Osteoblast (primary cell): Measurements from ENCODE around the gene REXO1. TPM values are rescaled to one million over a fixed set of nuclear protein-coding genes. Genes with fewer than 3 reads are reported as not detected.
A peak's percentile ranks its signal among the peaks of the same experiment; 100 is the strongest.

Experiments
- DNase-seq: peaks from one replicate; pipeline ENCODE4 v3.0.0; 2011; ENCODE audit warnings: low spot score, mixed read lengths; ENCODE audit not compliant: insufficient read length; ENCODE audit errors: missing footprints
- H2AFZ ChIP-seq: 2 replicates; pipeline ENCODE4 v1.6.0; 2011; ENCODE audit warnings: mild to moderate bottlenecking, low read length
- H3K27ac ChIP-seq: 2 replicates; pipeline ENCODE4 v1.5.1; 2011; ENCODE audit warnings: mild to moderate bottlenecking, low read depth, low read length, moderate library complexity
- H3K27me3 ChIP-seq: 2 replicates; pipeline ENCODE4 v1.6.0; 2012; ENCODE audit warnings: mild to moderate bottlenecking, control low read depth, inconsistent platforms, low read length, moderate library complexity; ENCODE audit not compliant: insufficient read depth
- H3K36me3 ChIP-seq: 2 replicates; pipeline ENCODE4 v1.5.1; 2011; ENCODE audit warnings: mild to moderate bottlenecking, low read length, control low read depth, moderate library complexity; ENCODE audit not compliant: insufficient read depth
- H3K4me1 ChIP-seq: 2 replicates; pipeline ENCODE4 v1.5.1; 2011; ENCODE audit warnings: mild to moderate bottlenecking, low read length, control low read depth, moderate library complexity; ENCODE audit not compliant: insufficient read depth
- H3K4me2 ChIP-seq: 2 replicates; pipeline ENCODE4 v1.6.0; 2011; ENCODE audit warnings: mild to moderate bottlenecking, low read length; ENCODE audit not compliant: insufficient read depth
- H3K4me3 ChIP-seq: fragments of 200-600 bp; sonication (generic); 3 replicates; pipeline ENCODE4 v1.5.1; 2012; ENCODE audit warnings: mild to moderate bottlenecking, low read length, inconsistent platforms; ENCODE audit not compliant: insufficient read depth
- H3K79me2 ChIP-seq: 2 replicates; pipeline ENCODE4 v1.6.0; 2012; ENCODE audit warnings: mild to moderate bottlenecking, low read length, control low read depth, inconsistent platforms; ENCODE audit not compliant: insufficient read depth
- H3K9me3 ChIP-seq: 2 replicates; pipeline ENCODE4 v1.5.1; 2011; ENCODE audit warnings: low read depth, low read length, control low read depth
- H4K20me1 ChIP-seq: 2 replicates; pipeline ENCODE4 v1.6.0; 2012; ENCODE audit warnings: mild to moderate bottlenecking, low read length, control low read depth; ENCODE audit not compliant: insufficient read depth
- total RNA-seq: library from RNA; depleted of rRNA; stranded (reverse); fragments of >200 nt; gene quantifications from 2 replicates; pipeline ENCODE4 v1.2.3, GENCODE V29; 2012
- TF ChIP-seq, protein P1 (sequence below): IDR thresholded peaks from 2 replicates; pipeline ENCODE4 v1.5.1; 2011; ENCODE audit warnings: mild to moderate bottlenecking, low read depth, low read length, moderate library complexity; ENCODE audit errors: extremely low read depth

The REXO1 gene
- total RNA-seq, 1 donor: 9.4 TPM

DNA sequence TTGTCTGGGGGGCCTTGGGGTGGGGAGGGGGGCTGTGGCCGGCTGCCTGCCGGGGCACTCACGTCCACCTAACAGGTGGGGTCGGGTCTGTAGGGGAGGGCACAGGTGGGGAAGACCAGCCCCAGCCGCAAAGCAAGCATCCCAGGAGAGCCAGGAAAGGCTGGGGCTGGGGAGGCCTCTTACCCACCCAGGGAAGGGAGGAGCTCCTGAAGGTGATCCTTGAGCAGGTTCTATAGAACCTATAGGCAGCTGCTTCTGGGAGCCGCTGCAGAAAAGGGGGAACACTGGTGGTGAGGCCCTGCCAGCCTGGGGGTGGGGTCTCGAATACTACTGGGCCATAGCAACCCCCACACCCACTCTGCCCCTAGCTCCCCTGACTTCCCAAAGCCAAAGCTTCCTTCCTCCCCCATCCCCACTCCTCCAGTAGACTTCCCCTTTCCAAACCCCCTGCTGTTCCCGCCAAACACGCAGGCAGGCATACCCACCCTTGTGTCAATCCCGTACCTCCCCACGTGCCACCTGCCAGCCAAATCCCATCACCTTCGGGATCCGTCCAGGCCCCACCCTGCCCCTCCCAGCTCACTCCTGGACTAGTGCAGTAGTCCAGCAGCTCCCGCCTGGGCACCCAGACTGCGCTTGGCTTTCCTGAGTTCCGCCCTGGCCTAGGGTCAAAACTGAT, 9.5 kb upstream of the REXO1 start:
- peak overlapping the region; percentile 77 for H3K4me2 ChIP-seq

DNA sequence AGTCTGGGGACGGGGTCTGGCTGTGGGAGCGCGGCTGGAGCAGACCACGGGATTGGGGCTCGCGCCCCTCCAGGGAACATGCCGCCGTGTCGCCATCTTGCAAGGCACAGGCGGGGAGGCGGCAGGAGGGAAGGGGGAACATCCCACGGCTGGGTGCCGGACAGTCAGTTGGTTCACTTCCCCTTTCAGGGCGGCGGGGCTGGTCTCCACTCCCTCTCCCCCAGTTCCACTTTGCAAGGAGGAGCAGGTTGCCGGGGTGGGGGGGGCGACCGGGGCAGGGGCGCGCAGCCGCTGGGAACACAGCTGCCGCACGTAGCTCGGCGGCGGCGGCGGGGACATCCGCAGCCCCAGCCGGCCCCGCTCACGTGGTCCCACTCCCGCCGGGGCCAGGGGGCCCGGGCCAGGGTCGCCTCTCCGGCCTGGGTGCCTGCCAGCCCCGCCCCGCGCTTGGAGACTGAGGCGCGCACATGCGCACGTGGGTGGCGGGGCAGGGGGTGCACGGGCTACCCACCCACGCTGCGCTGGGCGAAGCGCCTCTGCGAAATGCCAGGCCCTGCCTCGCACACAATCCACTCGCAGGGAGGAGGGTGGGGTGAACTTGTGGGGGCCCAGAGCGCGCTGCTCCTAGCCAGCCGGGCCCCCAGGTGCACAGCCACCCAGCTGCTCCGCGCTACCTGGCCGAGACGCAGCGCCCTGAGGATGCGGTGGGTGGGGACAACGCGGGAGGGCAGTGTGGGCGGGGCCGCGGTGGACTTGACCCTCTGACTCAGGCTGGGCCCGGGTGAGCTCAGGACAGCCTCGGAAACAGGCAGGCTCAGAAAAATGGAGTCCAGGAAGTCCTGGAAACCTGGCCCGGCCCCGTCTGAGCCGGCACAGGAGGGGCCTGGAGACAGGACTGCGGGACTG, 8.7 kb upstream of the REXO1 start:
- Histone ChIP-seq H4K20me1 (peaks cover 76% of the 10 kb centered on the region), H3K4me3 (peak overlapping the region; percentile 61), H3K4me1 (peaks cover 34% of the 10 kb centered on the region), H3K27me3 (no peaks in the 10 kb centered on the region), H3K9me3 (no peaks in the 10 kb centered on the region), H3K4me2 (peak overlapping the region; percentile 77), H3K27ac (peak overlapping the region; percentile 45), H2AFZ (peak overlapping the region; percentile 35), H3K36me3 (no peaks in the 10 kb centered on the region), H3K79me2 (peaks cover 100% of the 10 kb centered on the region)
- TF ChIP-seq, protein P1, sequence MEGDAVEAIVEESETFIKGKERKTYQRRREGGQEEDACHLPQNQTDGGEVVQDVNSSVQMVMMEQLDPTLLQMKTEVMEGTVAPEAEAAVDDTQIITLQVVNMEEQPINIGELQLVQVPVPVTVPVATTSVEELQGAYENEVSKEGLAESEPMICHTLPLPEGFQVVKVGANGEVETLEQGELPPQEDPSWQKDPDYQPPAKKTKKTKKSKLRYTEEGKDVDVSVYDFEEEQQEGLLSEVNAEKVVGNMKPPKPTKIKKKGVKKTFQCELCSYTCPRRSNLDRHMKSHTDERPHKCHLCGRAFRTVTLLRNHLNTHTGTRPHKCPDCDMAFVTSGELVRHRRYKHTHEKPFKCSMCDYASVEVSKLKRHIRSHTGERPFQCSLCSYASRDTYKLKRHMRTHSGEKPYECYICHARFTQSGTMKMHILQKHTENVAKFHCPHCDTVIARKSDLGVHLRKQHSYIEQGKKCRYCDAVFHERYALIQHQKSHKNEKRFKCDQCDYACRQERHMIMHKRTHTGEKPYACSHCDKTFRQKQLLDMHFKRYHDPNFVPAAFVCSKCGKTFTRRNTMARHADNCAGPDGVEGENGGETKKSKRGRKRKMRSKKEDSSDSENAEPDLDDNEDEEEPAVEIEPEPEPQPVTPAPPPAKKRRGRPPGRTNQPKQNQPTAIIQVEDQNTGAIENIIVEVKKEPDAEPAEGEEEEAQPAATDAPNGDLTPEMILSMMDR: no peak
- DNase-seq: peak; percentile 100

More for the DNA sequence above, 9.5 kb upstream of the REXO1 start:
- H3K36me3 ChIP-seq: no peaks in the 10 kb centered on the region
- H2AFZ ChIP-seq: no peak overlapping the region
- peaks cover 77% of the 10 kb centered on the region for H4K20me1 ChIP-seq
- H3K27me3 ChIP-seq: no peaks in the 10 kb centered on the region
- H3K4me3 ChIP-seq: peak overlapping the region; percentile 61
- peaks cover 99% of the 10 kb centered on the region for H3K79me2 ChIP-seq
- H3K27ac ChIP-seq: peak overlapping the region; percentile 45
- TF ChIP-seq, protein P1: no peak
- DNase-seq: no peak
- peaks cover 34% of the 10 kb centered on the region for H3K4me1 ChIP-seq
- H3K9me3 ChIP-seq: no peaks in the 10 kb centered on the region

DNA sequence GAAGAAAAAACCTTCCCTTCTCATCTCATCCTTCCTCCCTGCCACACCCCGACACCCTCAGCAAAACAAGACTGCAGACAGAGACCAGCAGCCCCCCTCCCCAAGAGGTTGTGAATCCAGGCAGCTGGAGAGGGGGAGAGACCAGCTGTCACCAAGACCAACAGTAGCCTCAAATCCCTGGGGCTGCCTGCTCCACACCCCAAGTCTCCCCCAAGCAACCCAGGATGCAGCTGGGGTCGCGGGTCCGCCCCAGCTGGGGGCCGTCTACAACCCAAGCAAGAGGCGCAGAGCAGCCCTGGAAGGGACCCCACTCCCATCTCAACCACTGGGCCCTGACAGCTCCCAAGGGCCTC, 8.0 kb upstream of the REXO1 start:
- no peak for DNase-seq
- Histone ChIP-seq H2AFZ (no peak overlapping the region), H3K36me3 (no peaks in the 10 kb centered on the region), H3K27ac (peak overlapping the region; percentile 45), H3K4me3 (no peak overlapping the region), H3K27me3 (no peaks in the 10 kb centered on the region), H3K9me3 (no peaks in the 10 kb centered on the region), H3K4me1 (peaks cover 31% of the 10 kb centered on the region), H3K79me2 (peaks cover 98% of the 10 kb centered on the region), H3K4me2 (no peak overlapping the region), H4K20me1 (peaks cover 70% of the 10 kb centered on the region)
- TF ChIP-seq, protein P1: no peak

DNA sequence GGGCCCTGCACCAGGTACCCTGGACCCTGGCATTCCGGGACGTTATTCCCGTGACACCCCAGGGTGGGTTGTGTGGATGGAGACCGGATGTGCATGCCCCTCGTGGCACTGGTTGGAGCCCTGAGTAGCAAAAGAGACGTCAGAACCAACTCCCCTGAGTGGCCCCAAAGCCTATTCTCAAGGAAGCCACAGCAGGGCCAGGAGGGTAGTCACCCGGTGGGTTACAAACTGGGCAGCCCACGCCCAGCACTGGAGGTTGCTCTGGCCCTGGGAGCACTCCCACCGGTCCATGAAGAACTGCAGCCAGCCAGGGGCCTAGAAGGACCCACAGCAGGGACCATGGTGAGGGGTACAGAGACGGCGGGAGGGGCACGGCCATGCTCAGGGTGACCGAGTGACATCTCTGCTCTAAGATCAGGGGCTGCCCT, 7.6 kb upstream of the REXO1 start:
- H3K4me2 ChIP-seq: peak overlapping the region; percentile 53
- H3K27me3 ChIP-seq: no peaks in the 10 kb centered on the region
- H2AFZ ChIP-seq: no peak overlapping the region
- peak overlapping the region; percentile 45 for H3K27ac ChIP-seq
- peaks cover 2% of the 10 kb centered on the region for H3K36me3 ChIP-seq
- H3K4me1 ChIP-seq: peaks cover 26% of the 10 kb centered on the region
- H4K20me1 ChIP-seq: peaks cover 69% of the 10 kb centered on the region
- DNase-seq: no peak
- no peaks in the 10 kb centered on the region for H3K9me3 ChIP-seq
- H3K4me3 ChIP-seq: peak overlapping the region; percentile 33
- TF ChIP-seq, protein P1: no peak
- peaks cover 98% of the 10 kb centered on the region for H3K79me2 ChIP-seq
